HepG2 (cell line): Measurements from ENCODE around the gene PCGF2. TPM values are rescaled to one million over a fixed set of nuclear protein-coding genes. Genes with fewer than 3 reads are reported as not detected.

Source experiments
- CENPT ChIP-seq: sonication (generic); formaldehyde crosslinking; IDR thresholded peaks from 2 replicates; pipeline ENCODE4 v1.8.0; 2022; ENCODE audit warnings: low read depth, mild to moderate bottlenecking, moderate library complexity, missing genetic modification reagents
- GABPA ChIP-seq, 2 experiments: IDR thresholded peaks; 2 replicates each; pipeline ENCODE4 v1.6.1; 2011 to 2016; ENCODE audit warnings: low read depth in 2 of 2, low read length in 1 of 2, missing biosample characterization in 1 of 2, missing genetic modification characterization in 1 of 2
- KDM5A ChIP-seq: fragments of 200-600 bp; sonication (generic); IDR thresholded peaks from 2 replicates; pipeline ENCODE4 v1.7.0; 2018; ENCODE audit warnings: antibody characterized with exemption, mild to moderate bottlenecking, low read length, borderline replicate concordance
- MEF2D ChIP-seq: sonication (generic); formaldehyde crosslinking; IDR thresholded peaks from 2 replicates; pipeline ENCODE4 v1.5.1; 2020; ENCODE audit warnings: mild to moderate bottlenecking, missing genetic modification reagents
- PAF1 ChIP-seq: IDR thresholded peaks from 2 replicates; pipeline ENCODE4 v1.6.1; 2016; ENCODE audit warnings: missing genetic modification reagents, missing compliant biosample characterization
- POLR2G ChIP-seq: fragments of 200-400 bp; formaldehyde crosslinking; IDR thresholded peaks from 2 replicates; pipeline ENCODE4 v1.6.1; 2018; ENCODE audit warnings: mild to moderate bottlenecking, low read depth, low read length, moderate library complexity
- TBL1XR1 ChIP-seq: fragments of 150-350 bp; IDR thresholded peaks from 2 replicates; pipeline ENCODE4 v1.6.1; 2014; ENCODE audit warnings: borderline replicate concordance, low read length; ENCODE audit not compliant: partially characterized antibody
- TEF ChIP-seq: sonication (generic); formaldehyde crosslinking; IDR thresholded peaks from 2 replicates; pipeline ENCODE4 v1.5.0; 2020; ENCODE audit warnings: missing genetic modification reagents
- ZBTB2 ChIP-seq: sonication (generic); formaldehyde crosslinking; IDR thresholded peaks from 2 replicates; pipeline ENCODE4 v1.8.0; 2022; ENCODE audit warnings: low read depth, missing genetic modification reagents
- ZBTB7A ChIP-seq: sonication (generic); formaldehyde crosslinking; IDR thresholded peaks from 2 replicates; pipeline ENCODE4 v1.8.0; 2022; ENCODE audit warnings: mild to moderate bottlenecking, missing genetic modification reagents
- ZFAT ChIP-seq: sonication (generic); formaldehyde crosslinking; conservative IDR thresholded peaks from 2 replicates; pipeline ENCODE4 v1.8.1; 2023; ENCODE audit warnings: missing genetic modification reagents, inconsistent platforms
- ZFYVE20 ChIP-seq: sonication (generic); formaldehyde crosslinking; IDR thresholded peaks from 2 replicates; pipeline ENCODE4 v1.8.0; 2023; ENCODE audit warnings: low read depth, mild to moderate bottlenecking, moderate library complexity, missing genetic modification reagents, borderline replicate concordance
- ZNF225 ChIP-seq: sonication (generic); formaldehyde crosslinking; IDR thresholded peaks from 2 replicates; pipeline ENCODE4 v1.4.0; 2020; ENCODE audit warnings: mild to moderate bottlenecking, missing genetic modification reagents
- ZNF451 ChIP-seq: sonication (generic); formaldehyde crosslinking; IDR thresholded peaks from 2 replicates; pipeline ENCODE4 v1.5.0; 2020; ENCODE audit warnings: mild to moderate bottlenecking, missing genetic modification reagents
- ZNF784 ChIP-seq: sonication (generic); formaldehyde crosslinking; IDR thresholded peaks from 2 replicates; pipeline ENCODE4 v1.5.1; 2020; ENCODE audit warnings: missing genetic modification reagents, mild to moderate bottlenecking, borderline replicate concordance
- ZNF816 ChIP-seq: sonication (generic); formaldehyde crosslinking; IDR thresholded peaks from 2 replicates; pipeline ENCODE4 v1.8.0; 2022; ENCODE audit warnings: missing genetic modification reagents, mild to moderate bottlenecking, borderline replicate concordance
- polyA plus RNA-seq, 8 experiments: library from polyadenylated mRNA; depleted of rRNA in 3 of 8; stranded (reverse) in 7 of 8; unstranded in 1 of 8; fragments of >200 nt; fragmentation: Illumina TruSeq in 4 of 8; extraction: Trizol in 4 of 8; gene quantifications; 2 replicates each; pipeline versions ENCODE4 v1.2.1 to v1.2.3, GENCODE V29; 2011 to 2016; ENCODE audit warnings: low read depth in 4 of 8, missing spikeins in 1 of 8, mixed read lengths in 1 of 8; ENCODE audit not compliant: insufficient read depth in 1 of 8
- total RNA-seq, 5 experiments: library from RNA; depleted of rRNA; stranded (reverse); fragments of >200 nt; fragmentation: Illumina TruSeq; extraction: Trizol; gene quantifications; 2 replicates each; pipeline ENCODE4 v1.2.3, GENCODE V29; 2016; ENCODE audit warnings: low read depth in 1 of 5
- TF ChIP-seq, protein P1 (sequence below): sonication (generic); formaldehyde crosslinking; IDR thresholded peaks from 2 replicates; pipeline ENCODE4 v1.4.0; 2020; ENCODE audit warnings: missing genetic modification reagents
- TF ChIP-seq, protein P2 (sequence below): sonication (generic); formaldehyde crosslinking; IDR thresholded peaks from 2 replicates; pipeline ENCODE4 v1.5.1; 2020; ENCODE audit warnings: mild to moderate bottlenecking, moderate library complexity, missing genetic modification reagents
- TF ChIP-seq, protein P3 (sequence below): IDR thresholded peaks from 2 replicates; pipeline ENCODE4 v1.6.1; 2016; ENCODE audit warnings: missing genetic modification reagents, missing compliant biosample characterization
- TF ChIP-seq, protein P4 (sequence below): IDR thresholded peaks from 2 replicates; pipeline ENCODE4 v1.6.1; 2016

Gene PCGF2
- total and polyA plus RNA-seq, 2 of the 13 experiments (the other 11 are each of a cell fraction or from before 2014, with no cell fraction given): 11.6 to 29.4 TPM

DNA sequence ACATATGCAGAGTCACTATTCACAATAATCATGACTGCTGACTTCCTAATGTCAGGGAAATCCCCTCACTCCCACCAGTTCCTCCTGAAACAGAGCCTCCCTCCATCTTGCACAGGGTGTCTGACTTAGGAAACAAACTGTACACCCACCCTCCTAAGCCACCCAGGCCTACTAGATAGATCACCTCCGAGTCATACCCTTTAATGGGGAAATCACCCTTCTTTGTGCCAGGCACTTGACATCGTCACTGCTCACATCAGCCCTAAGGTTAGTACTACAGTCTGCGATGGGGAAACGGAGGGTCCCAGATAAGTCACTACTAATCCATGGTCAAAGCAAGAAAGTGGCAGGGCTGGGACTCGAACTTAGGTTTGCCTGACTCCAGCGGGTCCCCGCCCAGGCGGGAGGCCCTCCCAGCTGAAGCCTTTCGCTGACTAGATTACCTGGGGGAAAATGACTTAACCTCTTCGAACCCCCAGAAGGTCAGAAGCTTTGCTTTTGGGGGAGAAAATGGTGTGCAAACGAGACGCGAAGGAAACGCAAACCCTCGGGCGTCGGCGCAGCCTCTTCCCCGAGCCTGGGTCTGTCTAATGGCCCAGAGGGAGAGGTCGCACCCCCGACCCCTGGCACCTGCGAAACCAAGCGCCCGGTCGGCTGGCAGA is 46.5 kb downstream of the PCGF2 start (continued):
- TF ChIP-seq, protein P1, sequence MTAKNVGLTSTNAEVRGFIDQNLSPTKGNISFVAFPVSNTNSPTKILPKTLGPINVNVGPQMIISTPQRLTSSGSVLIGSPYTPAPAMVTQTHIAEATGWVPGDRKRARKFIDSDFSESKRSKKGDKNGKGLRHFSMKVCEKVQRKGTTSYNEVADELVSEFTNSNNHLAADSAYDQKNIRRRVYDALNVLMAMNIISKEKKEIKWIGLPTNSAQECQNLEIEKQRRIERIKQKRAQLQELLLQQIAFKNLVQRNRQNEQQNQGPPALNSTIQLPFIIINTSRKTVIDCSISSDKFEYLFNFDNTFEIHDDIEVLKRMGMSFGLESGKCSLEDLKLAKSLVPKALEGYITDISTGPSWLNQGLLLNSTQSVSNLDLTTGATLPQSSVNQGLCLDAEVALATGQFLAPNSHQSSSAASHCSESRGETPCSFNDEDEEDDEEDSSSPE (CRISPR knock-in tag): no peak
- TF ChIP-seq, protein P2, sequence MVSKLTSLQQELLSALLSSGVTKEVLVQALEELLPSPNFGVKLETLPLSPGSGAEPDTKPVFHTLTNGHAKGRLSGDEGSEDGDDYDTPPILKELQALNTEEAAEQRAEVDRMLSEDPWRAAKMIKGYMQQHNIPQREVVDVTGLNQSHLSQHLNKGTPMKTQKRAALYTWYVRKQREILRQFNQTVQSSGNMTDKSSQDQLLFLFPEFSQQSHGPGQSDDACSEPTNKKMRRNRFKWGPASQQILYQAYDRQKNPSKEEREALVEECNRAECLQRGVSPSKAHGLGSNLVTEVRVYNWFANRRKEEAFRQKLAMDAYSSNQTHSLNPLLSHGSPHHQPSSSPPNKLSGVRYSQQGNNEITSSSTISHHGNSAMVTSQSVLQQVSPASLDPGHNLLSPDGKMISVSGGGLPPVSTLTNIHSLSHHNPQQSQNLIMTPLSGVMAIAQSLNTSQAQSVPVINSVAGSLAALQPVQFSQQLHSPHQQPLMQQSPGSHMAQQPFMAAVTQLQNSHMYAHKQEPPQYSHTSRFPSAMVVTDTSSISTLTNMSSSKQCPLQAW: no peak; the same call in 1 of the 2 replicates
- TF ChIP-seq KDM5A (no peak), ZNF225 (0 out of 2 replicates have a peak, but pooled peaks have one; percentile 5), POLR2G (peak; percentile 72), ZNF451 (CRISPR knock-in tag) (no peak), ZFYVE20 (no peak), GABPA (IDR thresholded peaks at IDR 0.05; ENCODE audit: low read depth, low read length) (no peak), GABPA (CRISPR knock-in tag; IDR thresholded peaks at IDR 0.05; ENCODE audit: low read depth) (peak; percentile 38; the same call in 1 of the 2 replicates), ZNF784 (CRISPR knock-in tag) (no peak), PAF1 (CRISPR knock-in tag) (0 out of 2 replicates have a peak, but pooled peaks have one; percentile 30), ZBTB7A (CRISPR knock-in tag) (0 out of 2 replicates have a peak, but pooled peaks have one; percentile 73), MEF2D (CRISPR knock-in tag) (peak; percentile 56; the same call in 1 of the 2 replicates), TBL1XR1 (no peak), ZFAT (CRISPR knock-in tag) (no peak), TEF (CRISPR knock-in tag) (peak; percentile 54; the same call in 1 of the 2 replicates), ZNF816 (CRISPR knock-in tag) (peak; percentile 65; the same call in 1 of the 2 replicates), CENPT (CRISPR knock-in tag) (no peak), ZBTB2 (CRISPR knock-in tag) (no peak)
- TF ChIP-seq, protein P3, sequence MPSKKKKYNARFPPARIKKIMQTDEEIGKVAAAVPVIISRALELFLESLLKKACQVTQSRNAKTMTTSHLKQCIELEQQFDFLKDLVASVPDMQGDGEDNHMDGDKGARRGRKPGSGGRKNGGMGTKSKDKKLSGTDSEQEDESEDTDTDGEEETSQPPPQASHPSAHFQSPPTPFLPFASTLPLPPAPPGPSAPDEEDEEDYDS (CRISPR knock-in tag): no peak
- TF ChIP-seq, protein P4, sequence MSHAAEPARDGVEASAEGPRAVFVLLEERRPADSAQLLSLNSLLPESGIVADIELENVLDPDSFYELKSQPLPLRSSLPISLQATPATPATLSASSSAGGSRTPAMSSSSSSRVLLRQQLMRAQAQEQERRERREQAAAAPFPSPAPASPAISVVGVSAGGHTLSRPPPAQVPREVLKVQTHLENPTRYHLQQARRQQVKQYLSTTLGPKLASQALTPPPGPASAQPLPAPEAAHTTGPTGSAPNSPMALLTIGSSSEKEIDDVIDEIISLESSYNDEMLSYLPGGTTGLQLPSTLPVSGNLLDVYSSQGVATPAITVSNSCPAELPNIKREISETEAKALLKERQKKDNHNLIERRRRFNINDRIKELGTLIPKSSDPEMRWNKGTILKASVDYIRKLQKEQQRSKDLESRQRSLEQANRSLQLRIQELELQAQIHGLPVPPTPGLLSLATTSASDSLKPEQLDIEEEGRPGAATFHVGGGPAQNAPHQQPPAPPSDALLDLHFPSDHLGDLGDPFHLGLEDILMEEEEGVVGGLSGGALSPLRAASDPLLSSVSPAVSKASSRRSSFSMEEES: peak; percentile 51; the same call in 1 of the 2 replicates
